GM19452 (cell line): ENCODE results near the gene PLEKHN1.

ENCODE experiments used
- ATAC-seq: cut with Tn5 transposase; IDR thresholded peaks from one replicate; pipeline ENCODE4 v1.9.1; 2021; ENCODE audit not compliant: unreplicated experiment

The PLEKHN1 gene

GRCh38 chr1:960363-961131, 5.7 kb upstream of the PLEKHN1 start, which contains the start of gene KLHL17:
KLHL17 (plus strand) TSS chr1:960584; CDS start chr1:960694, 110 bp downstream.
- peak; percentile 52 for ATAC-seq

- no peak for ATAC-seq
Measured at GRCh38 chr1:961132-961669, 5.1 kb upstream of the PLEKHN1 start.

GRCh38 chr1:962381-963300, 3.6 kb upstream of the PLEKHN1 start:
- ATAC-seq = no peak

GRCh38 chr1:963301-963651, 3.0 kb upstream of the PLEKHN1 start:
- no peak for ATAC-seq

GRCh38 chr1:963746-964525, 2.3 kb upstream of the PLEKHN1 start:
- ATAC-seq = no peak

GRCh38 chr1:964691-965525, 1.4 kb upstream of the PLEKHN1 start:
- no peak for ATAC-seq

- ATAC-seq = no peak
Measured at GRCh38 chr1:965526-966134, 652 bp upstream of the PLEKHN1 start.

GRCh38 chr1:966704-967300, 520 bp downstream of the PLEKHN1 start:
- peak; percentile 61 for ATAC-seq

- no peak for ATAC-seq
Measured at GRCh38 chr1:967466-968343, 1.4 kb downstream of the PLEKHN1 start.

GRCh38 chr1:969260-969855, 3.1 kb downstream of the PLEKHN1 start:
- no peak for ATAC-seq

- ATAC-seq = no peak
Measured at GRCh38 chr1:970242-970972, 4.1 kb downstream of the PLEKHN1 start.

- ATAC-seq = no peak
Measured at GRCh38 chr1:970973-971730, 4.9 kb downstream of the PLEKHN1 start.

GRCh38 chr1:971751-972506, 5.6 kb downstream of the PLEKHN1 start:
- ATAC-seq = no peak

GRCh38 chr1:972726-973458, 6.6 kb downstream of the PLEKHN1 start:
- no peak for ATAC-seq
